ENCODE data around the gene SHLD1.

Gene SHLD1

DNA sequence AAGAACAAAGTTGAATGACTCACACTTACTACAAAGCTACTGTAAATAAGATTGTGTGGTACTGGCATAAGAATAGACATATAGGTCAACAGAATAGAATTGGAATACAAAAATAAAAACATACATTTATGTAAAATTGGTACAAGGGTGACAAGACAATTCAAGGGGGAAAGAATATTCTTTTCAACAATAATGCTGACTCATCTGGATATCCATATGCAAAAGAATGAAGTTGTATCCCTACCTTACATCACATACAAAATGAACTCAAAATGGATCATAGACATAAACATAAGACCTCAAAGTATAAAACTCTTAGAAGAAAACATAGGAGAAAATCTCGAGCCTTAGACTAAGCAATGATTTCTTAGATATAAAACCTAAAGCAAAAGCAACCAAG is 149.2 kb downstream of the SHLD1 start:
- no peak for DNase-seq (ENCODE audit: extremely low read depth, low read depth)
- H3K4me3 ChIP-seq (replicated peaks; ENCODE audit: low read depth, low read length): no peak overlapping the region
- TF ChIP-seq, protein P1, sequence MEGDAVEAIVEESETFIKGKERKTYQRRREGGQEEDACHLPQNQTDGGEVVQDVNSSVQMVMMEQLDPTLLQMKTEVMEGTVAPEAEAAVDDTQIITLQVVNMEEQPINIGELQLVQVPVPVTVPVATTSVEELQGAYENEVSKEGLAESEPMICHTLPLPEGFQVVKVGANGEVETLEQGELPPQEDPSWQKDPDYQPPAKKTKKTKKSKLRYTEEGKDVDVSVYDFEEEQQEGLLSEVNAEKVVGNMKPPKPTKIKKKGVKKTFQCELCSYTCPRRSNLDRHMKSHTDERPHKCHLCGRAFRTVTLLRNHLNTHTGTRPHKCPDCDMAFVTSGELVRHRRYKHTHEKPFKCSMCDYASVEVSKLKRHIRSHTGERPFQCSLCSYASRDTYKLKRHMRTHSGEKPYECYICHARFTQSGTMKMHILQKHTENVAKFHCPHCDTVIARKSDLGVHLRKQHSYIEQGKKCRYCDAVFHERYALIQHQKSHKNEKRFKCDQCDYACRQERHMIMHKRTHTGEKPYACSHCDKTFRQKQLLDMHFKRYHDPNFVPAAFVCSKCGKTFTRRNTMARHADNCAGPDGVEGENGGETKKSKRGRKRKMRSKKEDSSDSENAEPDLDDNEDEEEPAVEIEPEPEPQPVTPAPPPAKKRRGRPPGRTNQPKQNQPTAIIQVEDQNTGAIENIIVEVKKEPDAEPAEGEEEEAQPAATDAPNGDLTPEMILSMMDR (IDR thresholded peaks at IDR 0.05; ENCODE audit: low read depth, low read length, missing control alignments): no peak

DNA sequence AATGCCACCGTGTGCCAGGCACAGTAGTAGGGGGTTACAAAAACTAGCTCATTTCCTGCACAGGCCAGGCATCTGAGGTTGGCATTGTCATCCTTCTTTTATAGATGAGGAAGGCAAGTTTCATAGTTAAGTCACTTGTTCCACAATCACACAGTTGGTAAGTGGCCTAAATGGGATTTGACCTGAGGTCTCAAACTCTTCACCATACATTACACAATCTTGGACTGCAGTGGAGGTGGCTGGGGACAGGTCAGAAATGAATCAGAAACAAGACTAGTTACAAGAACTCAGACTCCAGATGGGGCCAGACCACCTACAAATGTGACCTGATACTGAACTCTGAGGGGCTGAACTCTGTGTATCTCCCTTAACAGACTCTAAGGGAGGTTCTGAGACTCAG is 150.7 kb downstream of the SHLD1 start:
- DNase-seq (ENCODE audit: extremely low read depth, low read depth): no peak
- TF ChIP-seq, protein P1 (IDR thresholded peaks at IDR 0.05; ENCODE audit: low read depth, low read length, missing control alignments): no peak
- H3K4me3 ChIP-seq (replicated peaks; ENCODE audit: low read depth, low read length): no peak overlapping the region

DNA sequence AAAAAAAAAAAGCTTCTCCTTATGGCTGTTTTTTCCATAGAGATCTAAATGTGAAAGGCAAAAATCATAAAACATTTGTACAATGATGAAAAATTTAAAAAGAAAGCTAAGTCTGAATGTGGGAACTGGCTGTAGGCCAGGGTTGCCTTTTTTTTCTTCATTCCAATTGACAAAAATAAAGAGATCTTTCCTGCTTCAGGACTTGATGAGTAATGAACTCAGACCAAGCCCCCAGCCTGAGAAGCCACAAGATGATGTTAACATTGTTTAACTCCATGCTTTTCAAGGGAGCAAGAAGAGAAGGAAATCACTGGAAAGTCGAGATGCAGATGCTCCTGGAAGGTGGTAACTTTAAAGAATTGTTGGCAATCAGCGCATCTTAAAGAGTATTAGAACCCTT is 158.8 kb downstream of the SHLD1 start:
- TF ChIP-seq, protein P1 (IDR thresholded peaks at IDR 0.05; ENCODE audit: low read depth, low read length, missing control alignments): no peak
- no peak for DNase-seq (ENCODE audit: extremely low read depth, low read depth)
- H3K4me3 ChIP-seq (replicated peaks; ENCODE audit: low read depth, low read length): no peak overlapping the region

DNA sequence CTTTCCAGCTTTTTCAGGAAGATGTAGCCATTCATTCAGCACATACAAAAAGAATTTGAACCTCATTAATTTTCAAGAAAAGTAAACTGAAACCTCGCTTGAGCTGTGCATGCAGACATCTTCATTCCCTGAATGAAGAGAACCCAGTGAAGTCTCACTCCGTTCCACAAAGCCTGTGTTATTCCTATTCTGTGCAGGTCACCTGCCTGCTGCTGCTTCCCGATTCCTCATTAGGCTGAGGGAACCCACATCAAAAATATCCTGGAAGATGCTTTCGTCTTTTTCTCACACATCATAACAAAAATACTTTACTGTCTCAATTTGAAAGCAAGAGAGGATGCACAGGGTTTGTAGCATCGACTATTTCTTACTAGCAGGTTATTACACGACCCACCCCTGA is 160.0 kb downstream of the SHLD1 start:
- TF ChIP-seq, protein P1 (IDR thresholded peaks at IDR 0.05; ENCODE audit: low read depth, low read length, missing control alignments): no peak
- H3K4me3 ChIP-seq (replicated peaks; ENCODE audit: low read depth, low read length): no peak overlapping the region
- no peak for DNase-seq (ENCODE audit: extremely low read depth, low read depth)

DNA sequence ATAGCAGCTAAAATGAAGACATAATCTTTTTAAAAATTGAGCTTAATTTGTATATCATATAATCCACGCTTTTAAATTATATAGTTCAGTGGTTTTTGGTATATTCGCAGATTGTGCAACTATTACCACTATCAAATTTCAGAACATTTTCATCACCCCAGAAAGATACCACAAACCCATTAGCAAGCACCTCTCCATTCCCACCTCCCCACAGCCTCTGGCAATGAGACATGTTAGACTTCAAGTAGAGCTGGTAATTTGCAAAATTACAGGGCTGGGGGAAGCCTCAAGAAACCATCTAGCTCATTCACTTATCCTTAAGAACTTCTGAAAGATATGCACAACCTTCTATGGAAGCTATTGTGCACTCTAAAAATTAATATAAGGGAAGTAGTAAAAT is 163.0 kb downstream of the SHLD1 start:
- H3K4me3 ChIP-seq (replicated peaks; ENCODE audit: low read depth, low read length): no peak overlapping the region
- no peak for DNase-seq (ENCODE audit: extremely low read depth, low read depth)
- TF ChIP-seq, protein P1 (IDR thresholded peaks at IDR 0.05; ENCODE audit: low read depth, low read length, missing control alignments): no peak

Data from HFF-Myc (cell line).